C4-2B (cell line): ENCODE results near the gene SNN.

ENCODE experiments used
- H3K27ac ChIP-seq: fragments of 450-650 bp; 2 replicates; pipeline ENCODE4 v1.5.1; 2017
- CTCF ChIP-seq: fragments of 450-650 bp; conservative IDR thresholded peaks from 2 replicates; pipeline ENCODE4 v1.5.1; 2017; ENCODE audit warnings: mild to moderate bottlenecking
- ZFX ChIP-seq: fragments of 450-650 bp; IDR thresholded peaks from 2 replicates; pipeline ENCODE4 v1.6.1; 2017

SNN gene

GRCh38 chr16:11667824-11668622 is at the start of gene SNN:
Gene SNN, plus strand, starts transcription at chr16:11668455. Its CDS starts 7,605 bp downstream, at chr16:11676060.
- 0 out of 2 replicates have a peak, but pooled peaks have one; percentile 10 for TF ChIP-seq ZFX
- no peak for TF ChIP-seq CTCF
- peak within 1 kb of the TSS; percentile 49 for H3K27ac ChIP-seq

GRCh38 chr16:11619327-11619851 is 48.9 kb upstream of the SNN start:
- no peak overlapping the region for H3K27ac ChIP-seq
- TF ChIP-seq CTCF (no peak), ZFX (no peak)

- TF ChIP-seq ZFX (no peak), CTCF (no peak)
- H3K27ac ChIP-seq: no peak overlapping the region
Measured at GRCh38 chr16:11620243-11621003, 47.8 kb upstream of the SNN start.

GRCh38 chr16:11621539-11621919 is 46.7 kb upstream of the SNN start:
- no peak overlapping the region for H3K27ac ChIP-seq
- no peak for TF ChIP-seq CTCF
- TF ChIP-seq ZFX: no peak

GRCh38 chr16:11621920-11622651 is 46.2 kb upstream of the SNN start:
- TF ChIP-seq CTCF (no peak), ZFX (no peak)
- H3K27ac ChIP-seq: no peak overlapping the region

GRCh38 chr16:11624205-11624604 is 44.0 kb upstream of the SNN start:
- no peak overlapping the region for H3K27ac ChIP-seq
- TF ChIP-seq CTCF: no peak
- TF ChIP-seq ZFX: no peak
